Upper lobe of left lung (tissue), 4 donors: Measurements from ENCODE around the gene ASIC1.

ENCODE experiments used
- POLR2A ChIP-seq, 4 donors: fragments of 450-650 bp; IDR thresholded peaks; one replicate each; pipeline ENCODE4 v1.5.1; 2016 to 2017; ENCODE audit warnings: antibody characterized with exemption in 4 of 4, mild to moderate bottlenecking in 2 of 4
- POLR2AphosphoS5 ChIP-seq, 2 donors: sonication (generic); formaldehyde crosslinking; IDR thresholded peaks; one replicate each; pipeline ENCODE4 v1.5.1; 2017; ENCODE audit warnings: antibody characterized with exemption in 2 of 2
- TF ChIP-seq, protein P1 (sequence below), 6 experiments: fragments of 450-650 bp in 4 of 6; fragments of 200-600 bp in 2 of 6; sonication (generic) in 2 of 6; IDR thresholded peaks; one replicate each; pipeline ENCODE4 v1.5.1; 2016 to 2019; ENCODE audit warnings: antibody characterized with exemption in 6 of 6

- TF ChIP-seq, protein P1, sequence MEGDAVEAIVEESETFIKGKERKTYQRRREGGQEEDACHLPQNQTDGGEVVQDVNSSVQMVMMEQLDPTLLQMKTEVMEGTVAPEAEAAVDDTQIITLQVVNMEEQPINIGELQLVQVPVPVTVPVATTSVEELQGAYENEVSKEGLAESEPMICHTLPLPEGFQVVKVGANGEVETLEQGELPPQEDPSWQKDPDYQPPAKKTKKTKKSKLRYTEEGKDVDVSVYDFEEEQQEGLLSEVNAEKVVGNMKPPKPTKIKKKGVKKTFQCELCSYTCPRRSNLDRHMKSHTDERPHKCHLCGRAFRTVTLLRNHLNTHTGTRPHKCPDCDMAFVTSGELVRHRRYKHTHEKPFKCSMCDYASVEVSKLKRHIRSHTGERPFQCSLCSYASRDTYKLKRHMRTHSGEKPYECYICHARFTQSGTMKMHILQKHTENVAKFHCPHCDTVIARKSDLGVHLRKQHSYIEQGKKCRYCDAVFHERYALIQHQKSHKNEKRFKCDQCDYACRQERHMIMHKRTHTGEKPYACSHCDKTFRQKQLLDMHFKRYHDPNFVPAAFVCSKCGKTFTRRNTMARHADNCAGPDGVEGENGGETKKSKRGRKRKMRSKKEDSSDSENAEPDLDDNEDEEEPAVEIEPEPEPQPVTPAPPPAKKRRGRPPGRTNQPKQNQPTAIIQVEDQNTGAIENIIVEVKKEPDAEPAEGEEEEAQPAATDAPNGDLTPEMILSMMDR (IDR thresholded peaks at IDR 0.05), result no peak
- no peak for TF ChIP-seq POLR2A (IDR thresholded peaks at IDR 0.05)
- no peak for TF ChIP-seq POLR2AphosphoS5 (IDR thresholded peaks at IDR 0.05)
Observed at GRCh38 chr12:50052964-50053363, 4.4 kb upstream of the ASIC1 start.
